Activated naive CD4-positive, alpha-beta T cell treated with anti-CD3 and anti-CD28 coated beads, Interleukin-2, amount 10 ng/mL, durations not matched to agents 7 days and 5 days (primary cell): ENCODE measurements around the gene C1orf74.
"Not testable (repeated sequence)": the region's sequence is repeated elsewhere in the genome, so short reads cannot be mapped to it uniquely, and the experiment has no call there.

ENCODE experiments used
- CTCF ChIA-PET: fragments of 350-600 bp; sonication (Branson Sonifier 250); formaldehyde crosslinking; loops from one replicate; lab custom pipeline; 2021; ENCODE audit warnings: antibody characterized with exemption; lab: Charles Lee
- DNase-seq: peaks from one replicate; pipeline ENCODE4 v3.0.0-alpha.2; 2020
- H3K27ac Mint-ChIP-seq: one replicate; pipeline ENCODE4 v1.8.0; 2021; ENCODE audit warnings: mild to moderate bottlenecking, moderate library complexity, mixed read lengths
- H3K27me3 Mint-ChIP-seq: one replicate; pipeline ENCODE4 v1.8.0; 2021; ENCODE audit warnings: mild to moderate bottlenecking, mixed read lengths
- H3K36me3 Mint-ChIP-seq: one replicate; pipeline ENCODE4 v1.8.0; 2021; ENCODE audit warnings: mixed read lengths
- H3K4me1 Mint-ChIP-seq: one replicate; pipeline ENCODE4 v1.8.0; 2021; ENCODE audit warnings: mixed read lengths
- H3K4me3 Mint-ChIP-seq: one replicate; pipeline ENCODE4 v1.8.0; 2021; ENCODE audit warnings: mild to moderate bottlenecking, moderate library complexity, mixed read lengths
- H3K9me3 Mint-ChIP-seq: one replicate; pipeline ENCODE4 v1.8.0; 2021; ENCODE audit warnings: mixed read lengths

Gene C1orf74

GRCh38 chr1:209797978-209798639, 13.8 kb upstream of the C1orf74 start:
- DNase-seq: no peak
- Mint-ChIP-seq H3K9me3 (no peaks in the 10 kb centered on the region), H3K4me3 (no peak overlapping the region), H3K4me1 (no peaks in the 10 kb centered on the region), H3K36me3 (no peaks in the 10 kb centered on the region), H3K27me3 (peaks cover 64% of the 10 kb centered on the region), H3K27ac (no peak overlapping the region)
- CTCF ChIA-PET: no interaction called here

GRCh38 chr1:209793711-209794110, 9.4 kb upstream of the C1orf74 start:
- not testable (repeated sequence) for H3K4me3 Mint-ChIP-seq

GRCh38 chr1:209791920-209792319, 7.6 kb upstream of the C1orf74 start:
- DNase-seq: no peak
- Mint-ChIP-seq H3K27me3 (peaks cover 44% of the 10 kb centered on the region), H3K4me3 (no peak overlapping the region), H3K9me3 (no peaks in the 10 kb centered on the region), H3K4me1 (peaks cover 16% of the 10 kb centered on the region), H3K36me3 (no peaks in the 10 kb centered on the region), H3K27ac (no peak overlapping the region)
- CTCF ChIA-PET: interaction anchor here (0.5 to 1.5 kb wide), 3 partner anchors 32 to 134 kb away, joined by 3 to 4 read pairs (median 3); partner anchors contain the start of gene UTP25

More at GRCh38 chr1:209793711-209794110, 9.4 kb upstream of the C1orf74 start:
- H3K27ac Mint-ChIP-seq, DNase-seq, H3K36me3 Mint-ChIP-seq, H3K9me3 Mint-ChIP-seq, CTCF ChIA-PET: not testable (repeated sequence)
- Mint-ChIP-seq H3K4me1 (peaks cover 15% of the 10 kb centered on the region), H3K27me3 (peaks cover 52% of the 10 kb centered on the region)

GRCh38 chr1:209790286-209791193, 6.2 kb upstream of the C1orf74 start:
- no peak overlapping the region for H3K4me3 Mint-ChIP-seq
- DNase-seq: no peak
- no peaks in the 10 kb centered on the region for H3K9me3 Mint-ChIP-seq
- peaks cover 1% of the 10 kb centered on the region for H3K36me3 Mint-ChIP-seq
- CTCF ChIA-PET: interaction anchor here (0.8 kb wide), 2 partner anchors 33 kb away, joined by 4 read pairs; no protein-coding TSS in a partner anchor
- peaks cover 41% of the 10 kb centered on the region for H3K27me3 Mint-ChIP-seq
- peaks cover 17% of the 10 kb centered on the region for H3K4me1 Mint-ChIP-seq
- H3K27ac Mint-ChIP-seq: no peak overlapping the region

- H3K36me3 Mint-ChIP-seq: peaks cover 5% of the 10 kb centered on the region
- peaks cover 34% of the 10 kb centered on the region for H3K27me3 Mint-ChIP-seq
- CTCF ChIA-PET: interaction anchor here (1.1 kb wide), 1 partner anchor 20 kb away, joined by 3 read pairs; no protein-coding TSS in a partner anchor
- no peaks in the 10 kb centered on the region for H3K9me3 Mint-ChIP-seq
- no peak for DNase-seq
- no peak overlapping the region for H3K27ac Mint-ChIP-seq
- peaks cover 30% of the 10 kb centered on the region for H3K4me1 Mint-ChIP-seq
- H3K4me3 Mint-ChIP-seq: no peak overlapping the region
These were observed 4.9 kb upstream of the C1orf74 start for GRCh38 chr1:209789245-209789644.

GRCh38 chr1:209787551-209787950, 3.2 kb upstream of the C1orf74 start:
- Mint-ChIP-seq H3K27me3 (peaks cover 34% of the 10 kb centered on the region), H3K4me3 (no peak overlapping the region), H3K27ac (no peak overlapping the region), H3K9me3 (no peaks in the 10 kb centered on the region), H3K36me3 (peaks cover 10% of the 10 kb centered on the region), H3K4me1 (peaks cover 47% of the 10 kb centered on the region)
- CTCF ChIA-PET: interaction anchor here (2.2 kb wide), 1 partner anchor 35 kb away, joined by 13 read pairs; no protein-coding TSS in a partner anchor
- no peak for DNase-seq

- DNase-seq: no peak
- Mint-ChIP-seq H3K27ac (peak overlapping the region; percentile 39), H3K36me3 (peaks cover 16% of the 10 kb centered on the region), H3K9me3 (no peaks in the 10 kb centered on the region), H3K27me3 (peaks cover 26% of the 10 kb centered on the region), H3K4me3 (no peak overlapping the region), H3K4me1 (peaks cover 44% of the 10 kb centered on the region)
- CTCF ChIA-PET: interaction anchor here (1.0 to 2.2 kb wide), 2 partner anchors 21 to 37 kb away, joined by 3 to 13 read pairs; no protein-coding TSS in a partner anchor
These were observed 1.8 kb upstream of the C1orf74 start for GRCh38 chr1:209786146-209786545.

GRCh38 chr1:209785592-209785991, 1.2 kb upstream of the C1orf74 start:
- H3K27ac Mint-ChIP-seq: peak overlapping the region; percentile 95
- CTCF ChIA-PET: interaction anchor here (1.0 to 2.9 kb wide), 2 partner anchors 21 to 37 kb away, joined by 3 to 8 read pairs; no protein-coding TSS in a partner anchor
- H3K36me3 Mint-ChIP-seq: peaks cover 16% of the 10 kb centered on the region
- no peak for DNase-seq
- H3K9me3 Mint-ChIP-seq: no peaks in the 10 kb centered on the region
- H3K4me3 Mint-ChIP-seq: no peak overlapping the region
- H3K4me1 Mint-ChIP-seq: peaks cover 44% of the 10 kb centered on the region
- peaks cover 21% of the 10 kb centered on the region for H3K27me3 Mint-ChIP-seq

GRCh38 chr1:209783386-209783785, 973 bp downstream of the C1orf74 start:
- CTCF ChIA-PET: interaction anchor here (1.3 to 2.9 kb wide), 3 partner anchors 9 to 40 kb away, joined by 3 to 8 read pairs (median 5); no protein-coding TSS in a partner anchor
- H3K9me3 Mint-ChIP-seq: no peaks in the 10 kb centered on the region
- peaks cover 10% of the 10 kb centered on the region for H3K27me3 Mint-ChIP-seq
- H3K27ac Mint-ChIP-seq: peak overlapping the region; percentile 95
- peaks cover 37% of the 10 kb centered on the region for H3K36me3 Mint-ChIP-seq
- no peak for DNase-seq
- peaks cover 45% of the 10 kb centered on the region for H3K4me1 Mint-ChIP-seq
- peak overlapping the region; percentile 92 for H3K4me3 Mint-ChIP-seq

GRCh38 chr1:209780268-209780667, 4.1 kb downstream of the C1orf74 start:
- H3K9me3 Mint-ChIP-seq: no peaks in the 10 kb centered on the region
- H3K4me3 Mint-ChIP-seq: no peak overlapping the region
- peak overlapping the region; percentile 69 for H3K27ac Mint-ChIP-seq
- peaks cover 60% of the 10 kb centered on the region for H3K4me1 Mint-ChIP-seq
- CTCF ChIA-PET: interaction anchor here (2.1 kb wide), 1 partner anchor 11 kb away, joined by 9 read pairs; no protein-coding TSS in a partner anchor
- H3K27me3 Mint-ChIP-seq: peaks cover 4% of the 10 kb centered on the region
- no peak for DNase-seq
- H3K36me3 Mint-ChIP-seq: peaks cover 61% of the 10 kb centered on the region

GRCh38 chr1:209778102-209778501, 6.3 kb downstream of the C1orf74 start:
- no peaks in the 10 kb centered on the region for H3K27me3 Mint-ChIP-seq
- H3K9me3 Mint-ChIP-seq: no peaks in the 10 kb centered on the region
- H3K36me3 Mint-ChIP-seq: peaks cover 72% of the 10 kb centered on the region
- CTCF ChIA-PET: interaction anchor here (2.1 kb wide), 1 partner anchor 9 kb away, joined by 9 read pairs; no protein-coding TSS in a partner anchor
- no peak overlapping the region for H3K4me3 Mint-ChIP-seq
- H3K4me1 Mint-ChIP-seq: peaks cover 38% of the 10 kb centered on the region
- H3K27ac Mint-ChIP-seq: peak overlapping the region; percentile 9
- no peak for DNase-seq

- peaks cover 69% of the 10 kb centered on the region for H3K36me3 Mint-ChIP-seq
- H3K9me3 Mint-ChIP-seq: no peaks in the 10 kb centered on the region
- no peak for DNase-seq
- H3K4me3 Mint-ChIP-seq: no peak overlapping the region
- peaks cover 33% of the 10 kb centered on the region for H3K4me1 Mint-ChIP-seq
- peak overlapping the region; percentile 35 for H3K27ac Mint-ChIP-seq
- H3K27me3 Mint-ChIP-seq: no peaks in the 10 kb centered on the region
- CTCF ChIA-PET: no interaction called here
These were observed 6.8 kb downstream of the C1orf74 start for GRCh38 chr1:209777587-209777986.

GRCh38 chr1:209775678-209776077, 8.7 kb downstream of the C1orf74 start:
- Mint-ChIP-seq H3K27ac (no peak overlapping the region), H3K9me3 (no peaks in the 10 kb centered on the region), H3K4me1 (peaks cover 32% of the 10 kb centered on the region), H3K4me3 (no peak overlapping the region), H3K27me3 (no peaks in the 10 kb centered on the region), H3K36me3 (peaks cover 62% of the 10 kb centered on the region)
- CTCF ChIA-PET: interaction anchor here (2.1 to 2.7 kb wide), 2 partner anchors 27 to 47 kb away, joined by 8 to 11 read pairs; no protein-coding TSS in a partner anchor
- no peak for DNase-seq

GRCh38 chr1:209774592-209774991, 9.8 kb downstream of the C1orf74 start:
- CTCF ChIA-PET: interaction anchor here (1.3 to 2.7 kb wide), 3 partner anchors 9 to 48 kb away, joined by 5 to 11 read pairs (median 8); no protein-coding TSS in a partner anchor
- Mint-ChIP-seq H3K27ac (peak overlapping the region; percentile 24), H3K27me3 (no peaks in the 10 kb centered on the region), H3K4me3 (no peak overlapping the region), H3K4me1 (peaks cover 27% of the 10 kb centered on the region), H3K36me3 (peaks cover 53% of the 10 kb centered on the region), H3K9me3 (no peaks in the 10 kb centered on the region)
- DNase-seq: no peak
